Urothelium cell line (cell line): ENCODE data around the gene SLC8A1.
A peak's percentile ranks its signal among the peaks of the same experiment; 100 is the strongest.

Source experiments
- DNase-seq: peaks from one replicate; pipeline ENCODE4 v3.0.0; 2011; ENCODE audit warnings: low spot score, mixed read lengths
- FAIRE-seq: peaks from 2 replicates; lab custom pipeline; 2011; peaks lifted over from hg19 to GRCh38; lab: Jason Lieb, UNC

The SLC8A1 gene

DNA sequence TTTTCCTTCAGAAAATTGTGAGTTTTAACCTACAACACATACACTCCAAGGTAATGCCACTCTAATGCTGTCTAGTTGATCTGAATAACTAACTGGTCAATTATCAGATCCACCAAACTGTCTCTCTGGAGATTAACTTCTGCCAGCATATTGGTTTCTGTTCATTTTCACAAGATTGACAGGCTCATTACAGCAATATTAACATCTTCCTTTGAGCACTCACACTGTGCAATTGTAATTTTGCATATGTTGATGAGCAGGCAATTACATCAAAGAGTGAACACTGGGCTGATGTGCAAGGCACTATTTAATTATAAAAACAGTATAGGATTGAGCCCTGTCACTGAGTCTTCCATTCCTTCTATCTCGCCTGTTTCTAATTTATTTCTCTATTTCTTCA lies 197.3 kb downstream of the SLC8A1 start:
- no peak for DNase-seq
- FAIRE-seq = no peak

GRCh38 chr2:40251137-40251536 lies 200.8 kb downstream of the SLC8A1 start:
- no peak for DNase-seq
- FAIRE-seq = no peak

GRCh38 chr2:40249577-40249976 lies 202.3 kb downstream of the SLC8A1 start:
- DNase-seq (no peak), FAIRE-seq (no peak)

DNA sequence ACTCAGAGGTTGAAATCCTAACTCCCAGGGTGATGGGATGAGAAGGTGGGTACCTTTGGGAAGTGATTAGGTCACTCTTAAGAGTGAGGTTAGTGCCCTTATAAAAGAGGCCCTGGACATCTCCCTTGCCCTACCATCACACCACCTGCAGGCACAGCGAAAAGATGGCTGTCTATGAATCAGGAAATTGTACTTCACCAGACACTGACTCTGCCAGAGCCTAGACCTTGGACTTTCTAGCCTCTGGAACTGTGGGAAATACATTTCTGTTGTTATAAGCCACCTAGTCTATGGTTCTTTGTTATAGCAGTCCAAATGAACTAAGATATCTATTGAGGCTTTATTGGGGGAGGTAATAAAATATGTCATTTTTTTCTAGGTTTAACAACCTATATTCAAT lies 203.6 kb downstream of the SLC8A1 start:
- DNase-seq (no peak), FAIRE-seq (no peak)

GRCh38 chr2:40244675-40245074 lies 207.2 kb downstream of the SLC8A1 start:
- FAIRE-seq = no peak

DNA sequence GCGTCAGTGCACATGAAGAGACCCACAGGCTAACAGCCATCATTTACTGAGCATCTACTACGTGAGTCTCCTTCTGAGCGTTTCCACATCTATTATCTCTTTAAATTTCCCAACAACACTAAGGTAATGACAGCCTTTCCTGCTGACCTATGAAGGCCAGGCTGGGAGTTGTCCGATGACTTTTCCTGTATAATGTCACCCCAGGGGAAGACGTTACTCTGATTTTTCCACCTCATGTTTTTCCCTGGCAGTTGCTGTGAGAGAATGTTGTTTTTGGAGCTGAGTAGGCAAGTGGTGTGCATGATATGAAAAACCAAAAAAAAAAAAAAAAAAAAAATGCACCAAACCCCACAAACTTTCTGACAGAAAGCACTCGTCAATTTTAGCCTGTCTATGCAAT lies 207.6 kb downstream of the SLC8A1 start:
- no peak for FAIRE-seq
- DNase-seq = no peak

More at GRCh38 chr2:40244675-40245074, 207.2 kb downstream of the SLC8A1 start:
- DNase-seq = peak; percentile 67

DNA sequence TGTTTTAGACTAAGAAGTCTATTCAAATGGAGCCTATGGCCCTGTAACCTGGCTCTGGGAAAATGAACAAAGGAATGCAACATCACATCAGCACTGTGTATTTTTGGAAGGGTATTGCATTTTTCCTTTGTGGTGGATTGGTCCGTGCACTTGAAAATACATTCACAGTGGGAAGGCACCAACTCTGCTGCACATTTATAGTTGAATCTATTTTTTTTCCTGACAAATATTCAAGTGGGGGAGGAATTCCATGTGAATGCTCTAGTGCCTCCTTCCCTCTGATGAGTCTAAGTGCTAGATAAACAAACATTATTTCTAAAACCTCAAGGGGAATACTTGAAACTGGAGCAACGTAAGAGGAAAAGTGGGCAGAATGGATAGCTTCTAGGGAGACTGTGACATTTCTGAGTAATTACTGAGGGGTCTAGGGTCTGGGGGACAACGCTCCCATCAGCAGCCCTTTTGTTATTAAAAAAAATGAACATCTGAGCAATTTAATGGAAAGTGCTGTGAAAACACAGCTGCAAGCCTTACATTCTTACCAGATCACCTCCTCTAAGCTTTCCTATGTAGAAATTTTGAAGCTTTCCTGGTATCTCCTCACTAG lies 208.2 kb downstream of the SLC8A1 start:
- no peak for FAIRE-seq
- no peak for DNase-seq

GRCh38 chr2:40242315-40242714 lies 209.6 kb downstream of the SLC8A1 start:
- FAIRE-seq = no peak
- DNase-seq = no peak

DNA sequence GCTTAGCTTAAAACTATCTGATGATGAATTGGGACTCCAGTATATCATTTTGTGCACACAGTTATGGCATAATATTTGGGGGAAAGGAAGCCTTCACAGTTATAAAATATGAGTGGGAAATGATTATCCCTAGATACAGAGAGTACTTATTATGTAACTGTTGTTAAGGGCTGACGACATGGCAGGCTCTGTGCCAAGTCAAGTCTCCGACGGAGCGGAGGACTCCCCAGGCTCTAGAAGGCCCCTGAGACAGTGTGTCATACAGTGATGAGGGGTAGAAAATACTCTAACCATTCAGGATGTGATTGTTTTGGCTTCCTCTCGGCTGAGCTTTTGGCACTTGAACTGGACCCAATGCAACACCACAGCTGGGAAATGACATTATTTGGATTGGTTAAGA lies 211.8 kb downstream of the SLC8A1 start:
- no peak for FAIRE-seq
- peak; percentile 73 for DNase-seq

DNA sequence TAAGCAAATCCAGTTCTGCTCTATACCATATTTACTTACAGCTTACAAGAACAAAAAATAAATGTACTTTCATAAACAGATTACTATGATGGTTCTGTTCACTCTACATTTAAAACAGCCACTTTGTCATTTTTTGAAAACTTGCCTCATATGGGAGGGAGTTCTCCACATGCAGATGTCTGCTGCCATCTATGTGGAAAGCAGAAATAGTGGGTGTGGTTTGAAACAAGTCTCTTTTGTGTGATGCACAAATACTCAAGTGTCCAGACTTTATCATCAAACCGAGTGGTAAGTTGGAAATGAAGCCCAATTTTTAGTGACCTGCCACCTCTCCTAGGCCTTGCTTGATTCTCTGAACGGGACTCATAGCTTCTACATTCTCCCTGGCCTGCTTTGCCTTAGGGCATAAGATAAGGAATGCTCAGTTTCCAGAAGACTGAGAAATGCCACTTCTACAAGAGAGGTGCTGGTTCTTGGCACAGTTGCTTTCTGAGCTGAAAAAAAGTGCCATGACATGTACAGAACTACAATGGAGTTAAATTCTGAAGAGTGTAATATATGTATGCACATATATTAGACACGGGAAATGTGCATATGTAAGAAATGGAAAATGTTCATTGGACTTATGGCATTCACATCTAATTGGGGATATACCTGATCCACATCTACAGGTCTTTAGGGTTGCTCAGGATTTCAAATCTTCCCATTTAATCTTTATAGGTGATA lies 221.0 kb downstream of the SLC8A1 start:
- FAIRE-seq (no peak), DNase-seq (no peak)

DNA sequence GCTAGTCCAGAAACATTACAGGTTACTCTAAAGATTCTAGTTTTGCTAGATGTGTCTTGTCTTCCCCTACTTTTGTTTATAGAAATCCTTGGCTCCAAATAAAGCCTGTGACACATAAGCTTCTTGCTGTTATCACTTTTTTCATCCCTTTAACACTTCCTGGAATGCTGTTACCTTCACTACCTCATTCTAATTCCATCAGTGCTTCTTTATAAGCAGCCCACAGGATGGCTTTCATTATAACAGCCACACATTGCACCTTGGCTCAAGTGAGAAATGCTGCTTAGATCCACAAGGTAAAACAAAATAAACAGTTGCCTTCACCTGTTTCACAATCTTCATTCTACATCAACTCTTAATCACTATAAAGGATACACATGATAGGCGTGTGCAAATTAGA lies 221.7 kb downstream of the SLC8A1 start:
- FAIRE-seq = no peak
- no peak for DNase-seq

DNA sequence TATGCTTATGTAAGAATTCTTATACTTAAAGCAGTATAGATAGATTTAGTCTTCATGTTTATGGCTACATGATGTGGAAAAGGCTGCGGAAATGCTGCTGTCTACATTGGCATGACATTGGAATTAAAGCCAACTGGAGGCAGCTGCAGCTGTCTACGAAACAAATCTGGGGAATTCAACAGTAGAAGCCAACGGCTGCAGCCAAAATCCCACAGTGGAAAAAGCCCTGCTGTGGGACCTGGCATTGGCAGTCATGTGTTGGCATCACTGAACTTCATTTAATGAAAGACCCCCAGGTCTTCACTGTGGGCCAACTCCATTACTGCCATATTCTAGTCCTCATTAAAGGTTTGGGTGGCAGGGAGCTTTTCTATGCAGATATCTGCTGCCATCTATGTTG lies 223.6 kb downstream of the SLC8A1 start:
- no peak for FAIRE-seq
- no peak for DNase-seq

GRCh38 chr2:40227210-40227609 lies 224.7 kb downstream of the SLC8A1 start:
- DNase-seq = no peak
- no peak for FAIRE-seq

- FAIRE-seq (no peak), DNase-seq (no peak)
These were observed 225.3 kb downstream of the SLC8A1 start for GRCh38 chr2:40226637-40227036.

DNA sequence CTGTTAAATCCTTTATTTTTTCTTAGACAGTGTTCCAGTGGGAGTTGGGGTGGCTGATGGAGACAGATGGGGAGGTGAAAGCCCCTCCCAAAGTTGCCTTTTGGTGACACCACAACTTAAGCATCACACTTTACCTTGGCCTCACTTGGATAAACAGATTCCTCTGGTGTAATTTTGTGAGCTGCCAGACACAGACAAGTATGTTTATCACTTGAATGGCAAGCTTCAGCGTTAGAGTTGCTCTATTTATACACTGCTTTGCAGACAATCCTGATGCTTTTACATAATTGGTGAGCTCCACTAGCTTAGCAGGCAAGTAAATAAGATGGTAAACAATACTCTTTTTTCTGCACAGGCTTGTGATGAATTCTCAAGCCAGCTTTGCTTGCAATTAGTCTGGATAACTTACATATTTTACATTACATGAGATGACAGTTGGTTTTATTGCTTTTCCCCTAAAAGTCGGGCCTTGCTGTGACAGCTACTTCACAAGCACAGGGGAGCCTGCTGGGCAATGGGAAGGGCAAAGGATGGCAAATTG lies 226.2 kb downstream of the SLC8A1 start:
- FAIRE-seq (no peak), DNase-seq (no peak)

GRCh38 chr2:40224318-40224717 lies 227.6 kb downstream of the SLC8A1 start:
- DNase-seq (no peak), FAIRE-seq (peak; percentile 46)

DNA sequence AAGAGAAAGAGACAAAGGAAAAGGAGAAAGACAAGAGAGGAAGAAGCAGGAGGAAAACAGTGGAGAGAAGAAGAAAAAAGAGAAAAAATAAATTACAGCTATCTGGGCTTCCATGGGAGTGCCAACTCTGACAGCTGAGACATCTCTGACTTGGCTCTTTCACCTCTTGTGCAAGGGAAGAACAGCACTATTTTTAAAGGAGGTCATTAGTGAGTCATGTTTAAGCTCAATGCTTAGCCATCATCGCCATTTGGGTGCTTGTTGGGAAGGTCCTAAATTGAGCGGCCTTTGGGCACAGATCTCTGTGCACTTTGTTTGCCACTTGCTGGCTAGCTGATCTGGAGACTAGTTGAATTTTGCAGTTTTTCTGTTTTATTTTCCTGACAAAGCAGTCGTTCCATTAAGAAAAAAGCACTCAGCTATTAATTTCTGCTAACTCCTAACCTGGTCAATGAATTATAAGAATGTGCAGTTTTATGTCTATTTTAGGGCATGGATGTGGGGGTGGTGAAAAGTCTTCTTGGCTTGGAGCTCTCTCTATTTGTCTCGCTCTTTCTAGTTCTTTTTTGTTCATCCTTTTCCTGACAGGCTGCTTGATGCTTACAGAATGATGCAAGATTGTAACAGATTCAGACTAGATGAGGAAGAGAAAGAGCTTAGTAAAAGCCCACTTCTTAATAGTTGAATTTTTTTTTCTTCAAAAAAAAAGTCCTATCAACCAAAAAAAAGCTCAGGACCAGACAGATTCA lies 231.5 kb downstream of the SLC8A1 start:
- no peak for FAIRE-seq
- DNase-seq = no peak

- FAIRE-seq = no peak
- no peak for DNase-seq
These were observed 232.7 kb downstream of the SLC8A1 start for GRCh38 chr2:40219141-40219540.

DNA sequence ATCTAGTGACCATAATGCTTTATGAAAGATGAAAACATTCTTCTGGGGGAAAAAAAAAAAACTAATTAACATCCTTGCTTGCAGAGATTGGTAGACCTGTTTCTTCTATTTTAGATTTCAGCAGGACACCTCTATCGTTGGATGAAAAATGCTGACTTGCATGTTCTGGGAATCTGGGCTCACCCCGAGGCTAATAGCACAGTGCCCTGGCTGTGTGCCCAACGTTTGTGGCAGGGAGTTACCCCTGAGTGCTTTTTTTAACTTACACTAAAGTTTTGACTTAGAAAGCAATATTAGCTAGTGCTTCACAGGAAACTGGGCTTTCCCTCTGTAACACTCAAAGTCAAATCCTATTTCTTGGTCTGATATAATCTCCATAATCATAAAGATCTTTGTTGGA lies 233.2 kb downstream of the SLC8A1 start:
- DNase-seq = no peak
- FAIRE-seq = no peak

- DNase-seq = no peak
- no peak for FAIRE-seq
These were observed 238.3 kb downstream of the SLC8A1 start for GRCh38 chr2:40213619-40214018.

DNA sequence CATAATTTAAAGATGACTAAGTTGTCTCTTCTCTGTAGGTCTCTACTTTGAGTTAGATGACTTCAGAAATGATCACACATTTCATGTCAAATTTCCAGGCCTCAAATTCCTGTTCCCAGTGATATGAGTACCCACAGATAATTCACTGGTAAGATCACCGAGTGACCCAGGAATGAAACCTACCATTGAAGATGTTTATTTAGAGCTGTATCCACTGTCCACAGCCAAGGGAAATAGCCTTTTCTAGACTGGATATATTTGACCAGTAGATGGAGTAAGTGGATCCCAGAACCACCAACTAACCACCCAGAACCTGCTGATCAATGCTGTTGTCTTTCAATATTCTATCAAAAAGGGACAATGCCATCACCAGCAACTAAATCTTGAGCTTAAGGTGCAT lies 238.8 kb downstream of the SLC8A1 start:
- peak; percentile 19 for DNase-seq
- FAIRE-seq = peak; percentile 30

GRCh38 chr2:40210968-40211353 lies 240.9 kb downstream of the SLC8A1 start:
- no peak for FAIRE-seq
- DNase-seq = no peak
